ENCODE data around the gene FAM227A. TPM values are rescaled to one million over a fixed set of nuclear protein-coding genes. Genes with fewer than 3 reads are reported as not detected.

Gene FAM227A
- total and polyA plus RNA-seq, 2 of the 13 experiments (the other 11 are each of a cell fraction or from before 2014, with no cell fraction given): 1.0 to 1.5 TPM

- no peak; the same call in 1 of the 2 replicates for TF ChIP-seq REPIN1 (CRISPR knock-in tag; IDR thresholded peaks at IDR 0.05; ENCODE audit: borderline replicate concordance, low read depth)
- peak; percentile 91 for TF ChIP-seq YEATS4 (CRISPR knock-in tag; IDR thresholded peaks at IDR 0.05; ENCODE audit: borderline replicate concordance)
- TF ChIP-seq ZNF431 (CRISPR knock-in tag; IDR thresholded peaks at IDR 0.05; ENCODE audit: borderline replicate concordance, low read depth): peak; percentile 87; the same call in 1 of the 2 replicates
- TF ChIP-seq ZFP36 (IDR thresholded peaks at IDR 0.05; ENCODE audit: borderline replicate concordance, low read depth, low read length, partially characterized antibody): no peak
- no peak for TF ChIP-seq RBM22 (optimal IDR thresholded peaks at IDR 0.05; ENCODE audit: low read length)
- TF ChIP-seq MED1 (CRISPR knock-in tag; IDR thresholded peaks at IDR 0.05): peak; percentile 80; the same call in 1 of the 2 replicates
- TF ChIP-seq ZNF205 (CRISPR knock-in tag; IDR thresholded peaks at IDR 0.05): peak; percentile 71; the same call in 1 of the 2 replicates
- TF ChIP-seq ZNF280B (CRISPR knock-in tag; IDR thresholded peaks at IDR 0.05; ENCODE audit: borderline replicate concordance): no peak
- TF ChIP-seq ZNF225 (CRISPR knock-in tag; IDR thresholded peaks at IDR 0.05): 0 out of 2 replicates have a peak, but pooled peaks have one; percentile 4
- TF ChIP-seq KLF9 (CRISPR knock-in tag; IDR thresholded peaks at IDR 0.05; ENCODE audit: low read depth): no peak
- peak; percentile 98 for TF ChIP-seq ATF7 (IDR thresholded peaks at IDR 0.05)
- TF ChIP-seq ATF7 (CRISPR knock-in tag; IDR thresholded peaks at IDR 0.05): peak; percentile 99
- TF ChIP-seq ZNF446 (CRISPR knock-in tag; IDR thresholded peaks at IDR 0.05): no peak; the same call in 1 of the 2 replicates
- no peak for TF ChIP-seq ZNF460 (CRISPR knock-in tag; IDR thresholded peaks at IDR 0.05; ENCODE audit: borderline replicate concordance)
- peak; percentile 75; the same call in 1 of the 2 replicates for TF ChIP-seq KLF6 (CRISPR knock-in tag; IDR thresholded peaks at IDR 0.05)
- TF ChIP-seq ARNT (IDR thresholded peaks at IDR 0.05): no peak
- peak; percentile 92; the same call in 1 of the 2 replicates for TF ChIP-seq REL (CRISPR knock-in tag; conservative IDR thresholded peaks at IDR 0.05)
- no peak for TF ChIP-seq ZFP82 (CRISPR knock-in tag; IDR thresholded peaks at IDR 0.05; ENCODE audit: borderline replicate concordance)
- peak; percentile 82; the same call in 1 of the 2 replicates for TF ChIP-seq FOXC1 (CRISPR knock-in tag; IDR thresholded peaks at IDR 0.05; ENCODE audit: borderline replicate concordance)
- TF ChIP-seq AGO1 (IDR thresholded peaks at IDR 0.05; ENCODE audit: low read depth, low read length, poor library complexity, severe bottlenecking): peak; percentile 58
- no peak for TF ChIP-seq ZKSCAN5 (CRISPR knock-in tag; IDR thresholded peaks at IDR 0.05)
- TF ChIP-seq MEIS2 (CRISPR knock-in tag; IDR thresholded peaks at IDR 0.05): peak; percentile 67; the same call in 1 of the 2 replicates
- TF ChIP-seq NBN (conservative IDR thresholded peaks at IDR 0.05): no peak
- TF ChIP-seq FOSL2 (CRISPR knock-in tag; IDR thresholded peaks at IDR 0.05): peak; percentile 67
- no peak for TF ChIP-seq SP140L (CRISPR knock-in tag; IDR thresholded peaks at IDR 0.05; ENCODE audit: borderline replicate concordance)
Observed at GRCh38 chr22:38700789-38701628, 44.8 kb upstream of the FAM227A start, which contains the start of gene JOSD1 (continued).

All from HepG2 (cell line).